Right renal cortex interstitium (tissue), 3 donors: ENCODE data around the gene XRCC6. TPM values are rescaled to one million over a fixed set of nuclear protein-coding genes. Genes with fewer than 3 reads are reported as not detected.
A peak's percentile ranks its signal among the peaks of the same experiment; 100 is the strongest.
"Not testable (repeated sequence)": the region's sequence is repeated elsewhere in the genome, so short reads cannot be mapped to it uniquely, and the experiment has no call there.

Experiments
- DNase-seq, 3 donors: peaks; one replicate each; pipeline ENCODE4 v3.0.0-alpha.2; 2013; ENCODE audit warnings: low read depth in 3 of 3, low spot score in 2 of 3
- polyA plus RNA-seq, 3 donors: library from polyadenylated mRNA; unstranded; fragments of 120-200 nt; gene quantifications; one replicate each; pipeline ENCODE4 v1.2.1, GENCODE V29; 2013; ENCODE audit not compliant: insufficient read length in 3 of 3

The XRCC6 gene
- polyA plus RNA-seq, 3 donors: 372 to 405 (median 383) TPM

GRCh38 chr22:41648432-41648831 is 27.3 kb downstream of the XRCC6 start:
- DNase-seq: no peak

GRCh38 chr22:41650229-41650628 is 29.1 kb downstream of the XRCC6 start:
- no peak for DNase-seq

- no peak for DNase-seq
Measured at GRCh38 chr22:41650821-41651220, 29.7 kb downstream of the XRCC6 start.

GRCh38 chr22:41654322-41654721 is 33.2 kb downstream of the XRCC6 start:
- no peak for DNase-seq

- peak in 1 of 3 donors; percentile 15 for DNase-seq
Measured at GRCh38 chr22:41656556-41656955, 35.5 kb downstream of the XRCC6 start.

GRCh38 chr22:41657709-41658108 is 36.6 kb downstream of the XRCC6 start:
- no peak for DNase-seq

- DNase-seq: no peak
Measured at GRCh38 chr22:41658869-41659268, 37.8 kb downstream of the XRCC6 start.

- DNase-seq: no peak
Measured at GRCh38 chr22:41659941-41660340, 38.8 kb downstream of the XRCC6 start.

- DNase-seq: no peak
Measured at GRCh38 chr22:41660416-41660815, 39.3 kb downstream of the XRCC6 start.

- no peak for DNase-seq
Measured at GRCh38 chr22:41661088-41661487, 40.0 kb downstream of the XRCC6 start.

- DNase-seq: no peak
Measured at GRCh38 chr22:41661713-41662112, 40.6 kb downstream of the XRCC6 start.

GRCh38 chr22:41663594-41663993 is 42.5 kb downstream of the XRCC6 start:
- not testable (repeated sequence) for DNase-seq

GRCh38 chr22:41664490-41664889 is 43.4 kb downstream of the XRCC6 start:
- DNase-seq: no peak

- DNase-seq: no peak
Measured at GRCh38 chr22:41664951-41665350, 43.9 kb downstream of the XRCC6 start.

- no peak for DNase-seq
Measured at GRCh38 chr22:41668971-41669911, 48.1 kb downstream of the XRCC6 start.

- not testable (repeated sequence) for DNase-seq
Measured at GRCh38 chr22:41672096-41672495, 51.0 kb downstream of the XRCC6 start.

GRCh38 chr22:41672780-41673509 is 51.9 kb downstream of the XRCC6 start:
- no peak for DNase-seq

- DNase-seq: no peak
Measured at GRCh38 chr22:41674846-41675340, 53.8 kb downstream of the XRCC6 start.

GRCh38 chr22:41676134-41676533 is 55.0 kb downstream of the XRCC6 start:
- no peak for DNase-seq

- no peak for DNase-seq
Measured at GRCh38 chr22:41681616-41682015, 60.5 kb downstream of the XRCC6 start.

- DNase-seq: peak; percentile 66 to 76 (median 72)
Measured at GRCh38 chr22:41682033-41682807, 61.1 kb downstream of the XRCC6 start.
